GM12878 (cell line): ENCODE results near the gene NTF4.

ENCODE experiments used
- EP300 ChIP-seq, 2 experiments: fragments of 150-350 bp in 1 of 2; IDR thresholded peaks; 2 replicates each; pipeline ENCODE4 v1.6.1; 2011 to 2012; ENCODE audit warnings: low read depth in 2 of 2, low read length in 2 of 2, borderline replicate concordance in 1 of 2, improper control_type of control experiment in 1 of 2, inconsistent platforms in 1 of 2; ENCODE audit not compliant: control insufficient read depth in 1 of 2
- FOXK2 ChIP-seq: fragments of 450-650 bp; IDR thresholded peaks from 2 replicates; pipeline ENCODE4 v1.6.1; 2017; ENCODE audit warnings: mild to moderate bottlenecking, moderate library complexity
- PAX5 ChIP-seq: IDR thresholded peaks from 2 replicates; pipeline ENCODE4 v1.6.1; 2011; ENCODE audit warnings: low read depth, low read length, borderline replicate concordance
- POLR2A ChIP-seq: IDR thresholded peaks from 2 replicates; pipeline ENCODE4 v1.6.1; 2011; ENCODE audit warnings: low read depth, mild to moderate bottlenecking, low read length
- POU2F2 ChIP-seq: IDR thresholded peaks from 3 replicates; pipeline ENCODE4 v1.6.1; 2011; ENCODE audit warnings: low read depth, mild to moderate bottlenecking, low read length, borderline replicate concordance
- RELA ChIP-seq: fragments of 450-650 bp; IDR thresholded peaks from 2 replicates; pipeline ENCODE4 v1.8.0; 2014; ENCODE audit warnings: borderline replicate concordance; ENCODE audit not compliant: partially characterized antibody
- SUPT20H ChIP-seq: IDR thresholded peaks from 2 replicates; pipeline ENCODE4 v1.6.1; 2011; ENCODE audit warnings: low read depth, mild to moderate bottlenecking, low read length, moderate library complexity, borderline replicate concordance; ENCODE audit not compliant: control insufficient read depth
- ZBED1 ChIP-seq: IDR thresholded peaks from 2 replicates; pipeline ENCODE4 v1.6.1; 2016; ENCODE audit warnings: borderline replicate concordance
- ZSCAN29 ChIP-seq: fragments of 450-650 bp; IDR thresholded peaks from 2 replicates; pipeline ENCODE4 v1.6.1; 2017; ENCODE audit warnings: mild to moderate bottlenecking, moderate library complexity
- TF ChIP-seq, protein P1 (sequence below), 3 experiments: IDR thresholded peaks in 2 of 3; conservative IDR thresholded peaks in 1 of 3; 2 replicates each; pipeline ENCODE4 v1.5.1; 2011; ENCODE audit warnings: low read depth in 3 of 3, low read length in 3 of 3, mild to moderate bottlenecking in 3 of 3, control low read depth in 2 of 3, moderate library complexity in 2 of 3, inconsistent platforms in 1 of 3, mixed read lengths in 1 of 3; ENCODE audit not compliant: control insufficient read depth in 2 of 3, insufficient read depth in 1 of 3; ENCODE audit errors: extremely low read depth in 1 of 3
- TF ChIP-seq, protein P2 (sequence below): IDR thresholded peaks from 2 replicates; pipeline ENCODE4 v1.6.1; 2011; ENCODE audit warnings: mild to moderate bottlenecking, low read depth, low read length, moderate library complexity; ENCODE audit not compliant: insufficient replicate concordance
- TF ChIP-seq, protein P3 (sequence below): fragments of 450-650 bp; IDR thresholded peaks from 2 replicates; pipeline ENCODE4 v1.6.1; 2017; ENCODE audit warnings: mild to moderate bottlenecking
- TF ChIP-seq, protein P4 (sequence below): IDR thresholded peaks from 2 replicates; pipeline ENCODE4 v1.6.1; 2012; ENCODE audit warnings: low read depth, low read length, improper control_type of control experiment

DNA sequence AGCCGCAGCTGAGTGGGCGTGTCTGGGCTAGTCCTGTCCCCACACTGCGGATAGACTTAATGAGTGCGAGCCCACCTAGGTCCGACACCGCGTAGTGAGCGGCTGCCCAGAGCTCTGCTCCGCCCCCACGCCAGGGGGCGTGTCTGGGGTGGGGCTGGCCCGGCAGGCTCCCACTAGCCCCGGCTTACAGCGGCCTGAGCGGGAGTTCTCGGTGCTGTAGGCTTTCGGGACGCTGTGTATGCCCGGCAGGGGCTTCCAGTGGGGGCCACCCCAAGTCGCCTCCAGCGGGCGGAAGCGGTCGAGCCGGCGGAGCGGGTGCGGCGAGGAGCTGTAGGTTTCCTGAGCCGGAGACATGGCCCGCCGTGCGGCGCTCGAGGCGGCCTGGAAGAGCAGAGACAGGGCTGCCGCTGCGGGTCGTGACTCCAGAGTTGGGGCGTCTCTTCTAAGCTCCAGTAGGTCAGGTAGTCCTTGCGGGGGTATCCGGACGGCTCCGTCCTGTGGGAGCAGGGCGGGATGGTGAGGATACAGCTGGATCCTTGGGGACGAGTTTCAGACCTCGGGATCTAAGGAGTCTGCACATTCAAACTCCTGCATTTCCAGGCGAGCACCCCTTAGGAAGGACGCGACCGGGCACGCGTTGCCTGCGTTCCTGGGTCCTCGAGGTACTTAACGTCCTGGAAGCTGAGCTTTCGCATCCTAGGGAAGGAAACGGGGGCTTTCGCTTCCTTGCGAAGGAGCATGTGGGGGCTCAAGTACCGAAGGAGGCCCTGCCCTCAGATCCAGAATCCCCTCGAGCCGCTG, 8.3 kb downstream of the NTF4 start:
- TF ChIP-seq, protein P1, sequence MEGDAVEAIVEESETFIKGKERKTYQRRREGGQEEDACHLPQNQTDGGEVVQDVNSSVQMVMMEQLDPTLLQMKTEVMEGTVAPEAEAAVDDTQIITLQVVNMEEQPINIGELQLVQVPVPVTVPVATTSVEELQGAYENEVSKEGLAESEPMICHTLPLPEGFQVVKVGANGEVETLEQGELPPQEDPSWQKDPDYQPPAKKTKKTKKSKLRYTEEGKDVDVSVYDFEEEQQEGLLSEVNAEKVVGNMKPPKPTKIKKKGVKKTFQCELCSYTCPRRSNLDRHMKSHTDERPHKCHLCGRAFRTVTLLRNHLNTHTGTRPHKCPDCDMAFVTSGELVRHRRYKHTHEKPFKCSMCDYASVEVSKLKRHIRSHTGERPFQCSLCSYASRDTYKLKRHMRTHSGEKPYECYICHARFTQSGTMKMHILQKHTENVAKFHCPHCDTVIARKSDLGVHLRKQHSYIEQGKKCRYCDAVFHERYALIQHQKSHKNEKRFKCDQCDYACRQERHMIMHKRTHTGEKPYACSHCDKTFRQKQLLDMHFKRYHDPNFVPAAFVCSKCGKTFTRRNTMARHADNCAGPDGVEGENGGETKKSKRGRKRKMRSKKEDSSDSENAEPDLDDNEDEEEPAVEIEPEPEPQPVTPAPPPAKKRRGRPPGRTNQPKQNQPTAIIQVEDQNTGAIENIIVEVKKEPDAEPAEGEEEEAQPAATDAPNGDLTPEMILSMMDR (IDR thresholded peaks at IDR 0.05 in 2 of 3, conservative IDR thresholded peaks at IDR 0.05 in 1 of 3; ENCODE audit: control insufficient read depth in 2 of 3, extremely low read depth in 1 of 3, insufficient read depth in 1 of 3, low read depth in 3 of 3, low read length in 3 of 3) = peak in 2 of 3 experiments; percentile 14 to 20; a peak in 2 of 6 replicates
- TF ChIP-seq, protein P2, sequence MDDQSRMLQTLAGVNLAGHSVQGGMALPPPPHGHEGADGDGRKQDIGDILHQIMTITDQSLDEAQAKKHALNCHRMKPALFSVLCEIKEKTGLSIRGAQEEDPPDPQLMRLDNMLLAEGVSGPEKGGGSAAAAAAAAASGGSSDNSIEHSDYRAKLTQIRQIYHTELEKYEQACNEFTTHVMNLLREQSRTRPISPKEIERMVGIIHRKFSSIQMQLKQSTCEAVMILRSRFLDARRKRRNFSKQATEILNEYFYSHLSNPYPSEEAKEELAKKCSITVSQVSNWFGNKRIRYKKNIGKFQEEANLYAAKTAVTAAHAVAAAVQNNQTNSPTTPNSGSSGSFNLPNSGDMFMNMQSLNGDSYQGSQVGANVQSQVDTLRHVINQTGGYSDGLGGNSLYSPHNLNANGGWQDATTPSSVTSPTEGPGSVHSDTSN = no peak
- TF ChIP-seq POU2F2 (no peak), FOXK2 (no peak), RELA (no peak), SUPT20H (no peak), EP300 (IDR thresholded peaks at IDR 0.05; ENCODE audit: borderline replicate concordance in 1 of 2, control insufficient read depth in 1 of 2, low read depth in 2 of 2, low read length in 2 of 2) (no peak), ZBED1 (no peak), POLR2A (no peak), PAX5 (no peak), ZSCAN29 (no peak)
- TF ChIP-seq, protein P3, sequence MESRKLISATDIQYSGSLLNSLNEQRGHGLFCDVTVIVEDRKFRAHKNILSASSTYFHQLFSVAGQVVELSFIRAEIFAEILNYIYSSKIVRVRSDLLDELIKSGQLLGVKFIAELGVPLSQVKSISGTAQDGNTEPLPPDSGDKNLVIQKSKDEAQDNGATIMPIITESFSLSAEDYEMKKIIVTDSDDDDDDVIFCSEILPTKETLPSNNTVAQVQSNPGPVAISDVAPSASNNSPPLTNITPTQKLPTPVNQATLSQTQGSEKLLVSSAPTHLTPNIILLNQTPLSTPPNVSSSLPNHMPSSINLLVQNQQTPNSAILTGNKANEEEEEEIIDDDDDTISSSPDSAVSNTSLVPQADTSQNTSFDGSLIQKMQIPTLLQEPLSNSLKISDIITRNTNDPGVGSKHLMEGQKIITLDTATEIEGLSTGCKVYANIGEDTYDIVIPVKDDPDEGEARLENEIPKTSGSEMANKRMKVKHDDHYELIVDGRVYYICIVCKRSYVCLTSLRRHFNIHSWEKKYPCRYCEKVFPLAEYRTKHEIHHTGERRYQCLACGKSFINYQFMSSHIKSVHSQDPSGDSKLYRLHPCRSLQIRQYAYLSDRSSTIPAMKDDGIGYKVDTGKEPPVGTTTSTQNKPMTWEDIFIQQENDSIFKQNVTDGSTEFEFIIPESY = no peak
- TF ChIP-seq, protein P4, sequence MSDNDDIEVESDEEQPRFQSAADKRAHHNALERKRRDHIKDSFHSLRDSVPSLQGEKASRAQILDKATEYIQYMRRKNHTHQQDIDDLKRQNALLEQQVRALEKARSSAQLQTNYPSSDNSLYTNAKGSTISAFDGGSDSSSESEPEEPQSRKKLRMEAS = no peak
